DMS 273 treated with DMSO at 0.1 percent for 48 hours (cell line): ENCODE measurements around the gene MALRD1.
"Not testable (repeated sequence)": the region's sequence is repeated elsewhere in the genome, so short reads cannot be mapped to it uniquely, and the experiment has no call there.

ENCODE experiments used
- DNase-seq: peaks from one replicate; lab custom pipeline; 2025; lab: John Stamatoyannopoulos, UW

The MALRD1 gene

DNA sequence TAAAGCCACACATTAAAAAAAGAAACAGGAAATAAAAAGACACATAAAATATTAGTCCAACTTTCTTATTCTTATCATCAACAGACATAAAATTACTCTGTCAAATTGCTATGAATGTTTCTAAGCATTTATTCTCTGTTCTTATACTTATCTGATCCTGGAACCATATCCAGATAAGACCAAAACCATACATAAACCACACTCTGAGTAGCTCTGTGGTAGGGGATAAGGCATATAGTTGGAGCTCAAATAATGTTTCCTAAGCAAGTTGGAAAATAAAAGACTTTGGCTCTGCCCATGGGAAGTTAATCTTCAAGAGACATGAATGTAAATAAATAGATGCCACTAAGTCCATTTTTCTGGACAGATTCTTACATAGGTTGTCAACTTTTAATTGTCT lies 664.6 kb downstream of the MALRD1 start:
- no peak for DNase-seq

DNA sequence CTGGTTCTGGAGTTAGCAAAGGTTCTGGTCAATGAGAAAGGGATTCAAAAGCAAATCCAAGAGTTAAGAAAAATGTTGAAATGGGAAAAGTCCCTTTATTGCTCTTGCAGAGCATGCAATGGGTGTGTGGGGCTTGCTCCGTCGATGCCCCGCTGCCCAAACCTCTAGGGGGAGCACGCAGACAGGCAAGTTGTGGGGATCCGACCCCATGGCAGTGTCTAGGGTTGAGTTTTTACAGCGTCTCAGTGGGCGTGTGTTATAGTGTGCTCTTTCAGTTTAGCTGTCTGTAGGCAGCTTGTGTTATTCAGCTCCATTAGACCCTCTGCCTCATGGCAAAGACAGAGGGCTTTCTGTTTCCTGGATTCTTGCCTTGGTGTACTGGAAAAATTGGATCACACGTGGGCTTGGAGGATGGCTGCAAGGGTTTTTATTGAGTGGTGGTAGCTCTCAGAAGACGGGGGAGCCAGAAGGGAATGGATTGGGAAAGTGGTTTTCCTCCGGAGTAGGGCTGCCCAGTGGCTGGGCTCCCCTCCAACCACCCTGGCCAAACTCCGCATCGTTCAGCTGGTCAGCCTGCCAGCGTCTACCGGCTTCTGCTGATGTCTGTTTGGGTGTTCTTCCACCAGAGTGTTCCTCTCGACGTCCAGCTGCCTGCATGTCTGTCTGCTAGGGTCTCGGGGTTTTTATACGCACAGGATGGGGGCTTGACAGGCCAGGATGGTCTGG lies 665.4 kb downstream of the MALRD1 start:
- no peak for DNase-seq

GRCh38 chr10:19719284-19719683 lies 670.7 kb downstream of the MALRD1 start:
- DNase-seq: no peak

DNA sequence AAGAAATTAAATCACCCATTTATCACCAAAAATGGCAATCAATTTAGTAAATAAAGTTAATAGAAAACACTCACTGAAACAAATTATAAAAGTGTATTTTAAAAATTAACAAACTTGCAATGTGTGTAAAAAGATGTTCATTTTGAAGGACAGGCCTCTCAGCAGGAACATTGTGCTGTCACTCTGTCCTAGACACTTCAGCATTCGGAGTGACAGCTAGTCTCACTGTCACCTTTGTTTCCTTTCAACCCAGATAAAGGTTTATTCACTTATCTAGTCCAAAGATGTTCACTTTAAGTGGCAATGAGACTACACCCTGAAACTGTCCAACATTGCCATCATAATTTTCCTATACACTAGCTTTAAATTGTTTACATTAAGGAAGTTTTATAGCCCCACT lies 675.7 kb downstream of the MALRD1 start:
- DNase-seq: no peak

DNA sequence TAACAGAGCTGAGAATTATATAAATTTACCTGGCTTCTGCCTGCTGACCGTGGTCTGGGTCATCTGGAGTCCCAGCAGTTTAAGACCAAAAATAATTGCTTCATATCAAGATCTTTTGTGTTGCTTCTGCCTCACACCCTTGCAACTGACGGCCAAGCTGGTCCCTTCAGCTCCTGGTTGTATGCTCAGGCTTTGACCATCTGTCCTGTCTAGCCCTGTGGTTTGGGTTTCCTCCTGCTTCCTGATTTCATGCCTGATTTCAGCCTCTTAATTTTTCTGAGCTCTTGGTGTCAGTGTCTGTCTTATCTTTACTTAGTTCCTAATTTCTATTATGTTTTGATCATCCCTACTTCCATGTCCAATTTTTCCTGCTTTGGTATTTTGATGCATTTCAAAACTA lies 679.8 kb downstream of the MALRD1 start:
- DNase-seq: no peak

GRCh38 chr10:19728964-19729363 lies 680.4 kb downstream of the MALRD1 start:
- no peak for DNase-seq

GRCh38 chr10:19730167-19730906 lies 681.7 kb downstream of the MALRD1 start:
- DNase-seq: no peak

DNA sequence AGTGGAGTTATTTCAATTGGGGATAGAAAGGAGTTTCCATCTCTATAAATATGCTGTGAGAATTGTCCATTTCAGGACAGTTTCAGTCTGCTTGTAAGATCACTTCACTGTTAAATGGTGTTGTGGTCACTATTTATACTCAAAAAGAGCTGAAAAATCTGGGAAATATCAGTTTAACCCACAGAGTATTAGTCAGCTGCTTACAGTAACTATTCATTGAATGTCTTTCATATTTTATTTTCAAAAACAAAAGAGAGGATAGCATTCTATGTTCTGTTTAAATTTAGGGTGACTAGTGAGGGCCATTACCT lies 682.3 kb downstream of the MALRD1 start:
- DNase-seq: no peak

DNA sequence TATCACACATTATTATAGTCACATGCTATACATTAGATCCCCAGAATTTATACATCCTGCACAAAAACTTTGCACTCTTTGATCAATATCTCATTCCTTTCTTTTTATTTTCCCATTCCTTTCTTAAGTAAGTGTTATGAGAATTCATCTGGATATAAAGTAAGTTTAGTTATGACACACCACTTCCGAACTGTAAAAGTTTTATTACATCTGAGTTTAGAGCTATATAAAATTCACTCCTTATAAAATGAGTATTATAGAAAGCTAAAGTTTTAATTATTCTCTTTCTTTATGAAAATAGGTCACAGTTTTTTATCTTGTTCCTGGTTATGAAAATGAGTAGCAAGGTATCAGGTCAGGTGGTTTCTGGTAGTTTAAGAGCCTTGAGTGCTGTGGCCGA lies 683.0 kb downstream of the MALRD1 start:
- DNase-seq: no peak

DNA sequence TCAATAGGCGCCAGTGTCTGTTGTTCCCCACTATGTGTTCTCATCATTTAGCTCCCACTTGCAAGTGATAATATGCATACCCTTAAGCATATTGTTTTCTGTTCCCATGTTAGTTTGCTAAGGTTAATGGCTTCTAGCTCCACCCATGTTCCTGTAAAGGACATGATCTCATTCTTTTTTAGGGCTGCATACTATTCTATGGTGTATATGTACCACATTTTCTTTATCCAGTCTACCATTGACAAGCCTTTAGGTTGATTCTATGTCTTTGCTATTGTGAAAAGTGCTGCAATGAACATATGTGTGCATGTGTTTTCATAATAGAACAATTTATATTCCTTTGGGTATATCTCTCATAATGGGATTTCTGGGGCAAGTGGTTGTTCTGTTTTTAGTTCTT lies 689.8 kb downstream of the MALRD1 start:
- no peak for DNase-seq

GRCh38 chr10:19739232-19739631 lies 690.6 kb downstream of the MALRD1 start:
- not testable (repeated sequence) for DNase-seq

- DNase-seq: not testable (repeated sequence)
Measured at GRCh38 chr10:19742144-19742543, 693.5 kb downstream of the MALRD1 start.

GRCh38 chr10:19745672-19746071 lies 697.1 kb downstream of the MALRD1 start:
- DNase-seq: no peak

GRCh38 chr10:19749185-19749729 lies 700.7 kb downstream of the MALRD1 start:
- no peak for DNase-seq

DNA sequence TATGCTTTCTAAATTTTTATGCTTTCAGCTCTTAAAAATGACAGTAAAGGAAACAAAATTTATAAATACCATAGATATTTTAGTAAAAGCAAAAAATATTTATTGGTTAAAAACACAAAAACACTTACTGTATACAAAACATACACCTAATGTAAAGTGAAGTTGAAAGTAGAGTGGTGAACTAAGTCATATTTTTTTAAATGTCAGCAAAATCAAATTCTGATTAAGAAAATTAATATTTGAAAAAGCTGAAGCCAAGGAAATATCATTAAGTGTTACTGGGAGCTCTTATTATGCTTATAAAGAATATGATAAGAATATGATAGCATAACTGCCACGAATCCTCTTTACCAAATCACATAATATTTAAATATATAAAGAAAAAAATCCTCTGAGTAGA lies 702.4 kb downstream of the MALRD1 start:
- no peak for DNase-seq

GRCh38 chr10:19756919-19757318 lies 708.3 kb downstream of the MALRD1 start:
- no peak for DNase-seq

GRCh38 chr10:19762026-19762425 lies 713.4 kb downstream of the MALRD1 start:
- DNase-seq: no peak

GRCh38 chr10:19764111-19764510 lies 715.5 kb downstream of the MALRD1 start:
- DNase-seq: no peak

DNA sequence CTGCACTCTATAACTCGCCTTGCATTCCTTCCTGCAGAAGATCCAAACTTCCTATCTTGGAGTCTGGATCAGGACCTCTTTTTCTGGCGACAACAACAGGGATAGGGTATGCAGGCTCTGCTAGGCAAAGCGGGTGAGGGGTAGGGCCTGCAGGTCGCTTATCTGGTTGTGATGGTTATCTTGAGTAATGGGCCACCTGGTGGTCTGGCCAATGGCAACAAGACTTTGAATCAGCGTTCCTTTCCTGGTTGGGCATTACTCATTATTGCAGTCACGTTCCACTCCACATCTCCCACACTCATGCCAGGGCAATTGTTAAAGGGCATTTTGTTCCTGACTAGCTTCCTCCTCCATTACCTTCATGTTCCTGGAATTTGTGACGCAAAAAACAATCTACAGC lies 719.3 kb downstream of the MALRD1 start:
- no peak for DNase-seq

GRCh38 chr10:19769826-19770225 lies 721.2 kb downstream of the MALRD1 start:
- DNase-seq: not testable (repeated sequence)

- DNase-seq: no peak
Measured at GRCh38 chr10:19772972-19773371, 724.4 kb downstream of the MALRD1 start.

GRCh38 chr10:19775296-19775695 lies 726.7 kb downstream of the MALRD1 start:
- no peak for DNase-seq

DNA sequence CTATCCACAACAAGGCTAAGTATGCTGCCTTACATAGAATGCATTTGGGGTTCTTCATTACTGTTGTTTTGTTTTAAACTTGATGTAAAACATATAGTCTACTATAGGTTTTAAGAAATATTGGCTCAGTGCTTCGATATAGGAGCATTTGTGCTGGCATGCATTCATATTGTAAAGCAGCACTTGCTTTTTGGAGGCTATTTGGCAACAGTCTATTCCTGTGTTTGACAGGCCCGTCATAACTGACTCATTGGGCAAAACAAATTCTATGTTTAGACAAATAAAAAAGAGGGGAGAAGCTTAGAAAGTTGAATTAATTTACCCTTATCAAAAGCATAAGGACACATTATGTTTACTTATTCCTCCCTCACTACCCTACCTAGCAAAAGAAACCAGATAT lies 729.2 kb downstream of the MALRD1 start:
- no peak for DNase-seq

GRCh38 chr10:19778996-19779395 lies 730.4 kb downstream of the MALRD1 start:
- no peak for DNase-seq
